Omental fat pad (tissue), 4 donors: Measurements from ENCODE around the gene PSME1. TPM values are rescaled to one million over a fixed set of nuclear protein-coding genes. Genes with fewer than 3 reads are reported as not detected.

ENCODE experiments used
- ATAC-seq: fragments of 150-250 bp; one replicate; pipeline ENCODE4 v1.9.1; 2016; ENCODE audit warnings: mild to moderate bottlenecking, moderate library complexity; ENCODE audit not compliant: low FRiP score
- DNase-seq: peaks from one replicate; pipeline ENCODE4 v3.0.0-alpha.2; 2019; ENCODE audit warnings: low spot score
- CTCF ChIP-seq, 3 donors: fragments of 450-650 bp; IDR thresholded peaks; one replicate each; pipeline ENCODE4 v1.5.1; 2016 to 2017; ENCODE audit warnings: antibody characterized with exemption in 3 of 3, mild to moderate bottlenecking in 3 of 3, moderate library complexity in 2 of 3
- total RNA-seq, 4 donors: library from RNA; depleted of rRNA; stranded (reverse); fragments of >200 nt; gene quantifications; one replicate each; pipeline ENCODE4 v1.1.0, GENCODE V29; 2016

The PSME1 gene
- total RNA-seq, 4 donors from 2014 or later, result 89.1 to 158 (median 96.8) TPM

GRCh38 chr14:24143511-24143910 lies 7.5 kb downstream of the PSME1 start:
- DNase-seq (no peak), ATAC-seq (no peak)
- no peak for TF ChIP-seq CTCF (IDR thresholded peaks at IDR 0.05)

- TF ChIP-seq CTCF (IDR thresholded peaks at IDR 0.05), result no peak
- ATAC-seq (no peak), DNase-seq (no peak)
Observed at GRCh38 chr14:24144451-24144850, 8.5 kb downstream of the PSME1 start.

GRCh38 chr14:24145219-24145618 lies 9.2 kb downstream of the PSME1 start:
- ATAC-seq (no peak), DNase-seq (no peak)

GRCh38 chr14:24145690-24146452 lies 9.9 kb downstream of the PSME1 start:
- ATAC-seq, result peak; percentile 10
- no peak for DNase-seq
- TF ChIP-seq CTCF (IDR thresholded peaks at IDR 0.05), result no peak

More at GRCh38 chr14:24145219-24145618, 9.2 kb downstream of the PSME1 start:
- no peak for TF ChIP-seq CTCF (IDR thresholded peaks at IDR 0.05)

GRCh38 chr14:24146453-24146977 lies 10.5 kb downstream of the PSME1 start, which contains the start of gene PSME2:
TSS of gene PSME2 (minus strand) at chr14:24146610. CDS start at chr14:24146581, 29 bp downstream.
- TF ChIP-seq CTCF (IDR thresholded peaks at IDR 0.05), result no peak
- peak; percentile 83 for ATAC-seq

GRCh38 chr14:24146978-24147760 lies 11.2 kb downstream of the PSME1 start, which contains the start of gene RNF31:
TSS of gene RNF31 (plus strand) at chr14:24147498. CDS start at chr14:24147699, 201 bp downstream.
- no peak for TF ChIP-seq CTCF (IDR thresholded peaks at IDR 0.05)
- peak; percentile 90 for DNase-seq
- ATAC-seq, result peak; percentile 95

More at GRCh38 chr14:24146453-24146977, 10.5 kb downstream of the PSME1 start, which contains the start of gene PSME2:
- peak; percentile 80 for DNase-seq
